HCT116 (cell line): ENCODE measurements around the gene ENGASE. TPM values are rescaled to one million over a fixed set of nuclear protein-coding genes. Genes with fewer than 3 reads are reported as not detected.

Experiments
- ATAC-seq: fragments of 200-7000 bp; cut with Tn5 transposase; 2 replicates; pipeline ENCODE4 v1.9.1; 2020; ENCODE audit warnings: mild to moderate bottlenecking, moderate library complexity
- BruUV-seq: library from RNA; stranded (reverse); fragments of 400-500 nt; replicated peaks from 2 replicates; lab custom pipeline; 2021; lab: Mats Ljungman, UMichigan
- CTCF ChIA-PET: fragments of 300-600 bp; sonication (Branson Sonifier 250); formaldehyde crosslinking; loops from one replicate; lab custom pipeline; 2021; ENCODE audit warnings: antibody characterized with exemption; lab: Charles Lee
- POLR2A ChIA-PET: fragments of 300-600, 350-600 bp; sonication (Branson Sonifier 250); formaldehyde crosslinking; loops from one replicate; lab custom pipeline; 2021; ENCODE audit warnings: antibody characterized with exemption; lab: Charles Lee
- RAD21 ChIA-PET, 2 experiments: fragments of 300-600 bp; sonication (Branson Sonifier 250); formaldehyde crosslinking; loops; one replicate each; lab custom pipeline; 2023; ENCODE audit warnings: low total read pairs in 2 of 2; ENCODE audit not compliant: uncharacterized antibody in 2 of 2, unreplicated experiment in 2 of 2, low non-redundant PET in 1 of 2; lab: Charles Lee
- DNase-seq: peaks from one replicate; pipeline ENCODE4 v3.0.0-alpha.2; 2010; ENCODE audit warnings: low read depth, low spot score
- H2AFZ ChIP-seq: fragments of 200-600 bp; shearing (Covaris generic), sonication (generic); 2 replicates; pipeline ENCODE4 v1.6.1; 2017; ENCODE audit warnings: low read depth, mixed run types, mixed read lengths, antibody characterized with exemption, low read length; ENCODE audit not compliant: poor library complexity, severe bottlenecking
- H3K27ac ChIP-seq: 2 replicates; pipeline ENCODE4 v1.5.1; 2012; ENCODE audit warnings: low read depth, low read length
- H3K27me3 ChIP-seq: fragments of 200-600 bp; sonication (generic); 2 replicates; pipeline ENCODE4 v1.6.1; 2016; ENCODE audit warnings: mixed run types, low read length, mixed read lengths; ENCODE audit not compliant: insufficient read depth
- H3K36me3 ChIP-seq, 2 experiments: fragments of 200-500 bp in 1 of 2; fragments of 200-600 bp in 1 of 2; sonication (Bioruptor generic) in 1 of 2; sonication (generic) in 1 of 2; 2 replicates each; pipeline versions ENCODE4 v1.5.1 to v1.6.1; 2014 to 2016; ENCODE audit warnings: low read length in 2 of 2, inconsistent platforms in 1 of 2, mixed read lengths in 1 of 2, mixed run types in 1 of 2; ENCODE audit not compliant: insufficient read depth in 2 of 2, control insufficient read depth in 1 of 2
- H3K4me1 ChIP-seq, 2 experiments: fragments of 200-600 bp in 1 of 2; sonication (generic) in 1 of 2; 2 replicates each; pipeline versions ENCODE4 v1.5.1 to v1.6.1; 2012 to 2017; ENCODE audit warnings: low read length in 2 of 2, inconsistent platforms in 1 of 2, mild to moderate bottlenecking in 1 of 2, mixed read lengths in 1 of 2, mixed run types in 1 of 2, moderate library complexity in 1 of 2; ENCODE audit not compliant: insufficient read depth in 2 of 2, control insufficient read depth in 1 of 2
- H3K4me2 ChIP-seq: fragments of 200-600 bp; sonication (generic); 2 replicates; pipeline ENCODE4 v1.6.1; 2017; ENCODE audit warnings: mixed run types, low read length, mixed read lengths
- H3K4me3 ChIP-seq, 2 experiments: fragments of 200-600 bp in 1 of 2; sonication (generic) in 1 of 2; replicated peaks in 1 of 2; 2 replicates each; pipeline ENCODE4 v1.5.1; 2011 to 2016; ENCODE audit warnings: low read length in 2 of 2, control low read depth in 1 of 2, low read depth in 1 of 2, mild to moderate bottlenecking in 1 of 2, mixed read lengths in 1 of 2, mixed run types in 1 of 2
- H3K79me2 ChIP-seq: fragments of 200-600 bp; sonication (generic); 2 replicates; pipeline ENCODE4 v1.6.1; 2017; ENCODE audit warnings: mild to moderate bottlenecking, mixed run types, low read length, moderate library complexity, mixed read lengths; ENCODE audit not compliant: insufficient read depth
- H3K9ac ChIP-seq: fragments of 200-600 bp; sonication (generic); 2 replicates; pipeline ENCODE4 v1.6.1; 2016; ENCODE audit warnings: low read length, mixed read lengths
- H3K9me2 ChIP-seq: fragments of 200-600 bp; sonication (generic), shearing (Covaris generic); 2 replicates; pipeline ENCODE4 v1.6.1; 2017; ENCODE audit warnings: mixed run types, mild to moderate bottlenecking, moderate library complexity; ENCODE audit not compliant: insufficient read depth
- H3K9me3 ChIP-seq, 2 experiments: fragments of 200-500 bp in 1 of 2; fragments of 200-600 bp in 1 of 2; sonication (Bioruptor generic) in 1 of 2; sonication (generic) in 1 of 2; 2 replicates each; pipeline ENCODE4 v1.6.1; 2014 to 2017; ENCODE audit warnings: low read length in 2 of 2, mixed read lengths in 2 of 2, inconsistent platforms in 1 of 2, low read depth in 1 of 2, mild to moderate bottlenecking in 1 of 2, mixed run types in 1 of 2, moderate library complexity in 1 of 2; ENCODE audit not compliant: control insufficient read depth in 1 of 2, insufficient read depth in 1 of 2
- H4K20me1 ChIP-seq: fragments of 200-600 bp; sonication (generic), shearing (Covaris generic); 2 replicates; pipeline ENCODE4 v1.6.1; 2017; ENCODE audit warnings: mixed run types, mild to moderate bottlenecking, moderate library complexity; ENCODE audit not compliant: insufficient read depth
- EGR1 ChIP-seq: IDR thresholded peaks from 2 replicates; pipeline ENCODE4 v1.6.1; 2012; ENCODE audit warnings: low read depth
- ELF1 ChIP-seq: IDR thresholded peaks from 2 replicates; pipeline ENCODE4 v1.6.1; 2012; ENCODE audit warnings: low read depth, borderline replicate concordance
- POLR2A ChIP-seq: IDR thresholded peaks from 2 replicates; pipeline ENCODE4 v1.7.0; 2011; ENCODE audit warnings: borderline replicate concordance; ENCODE audit not compliant: insufficient read depth, insufficient read length; ENCODE audit errors: extremely low read depth
- SP1 ChIP-seq: IDR thresholded peaks from 2 replicates; pipeline ENCODE4 v1.6.1; 2012; ENCODE audit warnings: low read depth
- ZFX ChIP-seq: fragments of 450-650 bp; IDR thresholded peaks from 2 replicates; pipeline ENCODE4 v1.6.1; 2017
- intact Hi-C: fragments of 100-400 bp; cut with micrococcal nuclease; formaldehyde crosslinking; loops from 2 replicates; pipeline ENCODE4 v1.10.0; 2022
- total RNA-seq: library from RNA; stranded (reverse); gene quantifications from one replicate; pipeline ENCODE4 v1.2.1, GENCODE V29; 2021; ENCODE audit not compliant: unreplicated experiment
- TF ChIP-seq, protein P1 (sequence below): IDR thresholded peaks from 2 replicates; pipeline ENCODE4 v1.6.1; 2012

ENGASE gene
- total RNA-seq, 1 experiment from 2014 or later: 54.2 TPM

DNA sequence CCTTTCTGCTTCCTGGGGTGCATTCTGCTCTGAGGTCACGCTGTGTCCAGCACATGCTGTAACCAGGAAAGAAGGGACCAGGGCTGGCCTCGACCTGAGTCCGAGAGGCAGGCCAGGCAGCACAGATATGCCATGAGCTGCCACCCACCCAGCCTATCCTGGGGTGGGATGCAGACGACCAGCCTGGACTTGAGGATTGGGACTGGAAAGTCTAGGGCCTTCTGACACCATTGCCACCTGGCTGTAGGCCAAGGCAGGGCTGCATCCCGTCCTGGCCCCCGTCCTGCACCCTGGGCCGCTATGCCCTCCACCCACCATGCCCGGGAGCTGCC, 14.3 kb downstream of the ENGASE start:
- ATAC-seq (no peak), DNase-seq (no peak)
- H4K20me1 ChIP-seq: no peaks in the 10 kb centered on the region
- RAD21 ChIA-PET: interaction anchor here in 1 of 2 experiments (2.4 kb wide), 1 partner anchor 303 kb away, joined by 10 read pairs; no protein-coding TSS in a partner anchor
- POLR2A ChIA-PET: no interaction called here
- H3K4me2 ChIP-seq: no peak overlapping the region
- TF ChIP-seq SP1: no peak
- no peak overlapping the region for H3K27ac ChIP-seq
- CTCF ChIA-PET: interaction anchor here (5.4 kb wide), 1 partner anchor 303 kb away, joined by 126 read pairs; no protein-coding TSS in a partner anchor
- H3K9ac ChIP-seq: no peak overlapping the region
- H2AFZ ChIP-seq: no peak overlapping the region
- H3K4me1 ChIP-seq: no peaks in the 10 kb centered on the region
- intact Hi-C loops: loop anchor here (5.0 kb wide), 1 partner anchor 88 kb away; no protein-coding TSS in a partner anchor
- H3K4me3 ChIP-seq: no peak overlapping the region
- H3K36me3 ChIP-seq: peaks cover under 1 to 8% of the 10 kb centered on the region in 2 experiments; a peak in 3 of 4 replicates
- no peaks in the 10 kb centered on the region for H3K79me2 ChIP-seq
- no peaks in the 10 kb centered on the region for H3K9me2 ChIP-seq
- no TSS peak for BruUV-seq
- H3K27me3 ChIP-seq: no peaks in the 10 kb centered on the region
- H3K9me3 ChIP-seq: no peaks in the 10 kb centered on the region

DNA sequence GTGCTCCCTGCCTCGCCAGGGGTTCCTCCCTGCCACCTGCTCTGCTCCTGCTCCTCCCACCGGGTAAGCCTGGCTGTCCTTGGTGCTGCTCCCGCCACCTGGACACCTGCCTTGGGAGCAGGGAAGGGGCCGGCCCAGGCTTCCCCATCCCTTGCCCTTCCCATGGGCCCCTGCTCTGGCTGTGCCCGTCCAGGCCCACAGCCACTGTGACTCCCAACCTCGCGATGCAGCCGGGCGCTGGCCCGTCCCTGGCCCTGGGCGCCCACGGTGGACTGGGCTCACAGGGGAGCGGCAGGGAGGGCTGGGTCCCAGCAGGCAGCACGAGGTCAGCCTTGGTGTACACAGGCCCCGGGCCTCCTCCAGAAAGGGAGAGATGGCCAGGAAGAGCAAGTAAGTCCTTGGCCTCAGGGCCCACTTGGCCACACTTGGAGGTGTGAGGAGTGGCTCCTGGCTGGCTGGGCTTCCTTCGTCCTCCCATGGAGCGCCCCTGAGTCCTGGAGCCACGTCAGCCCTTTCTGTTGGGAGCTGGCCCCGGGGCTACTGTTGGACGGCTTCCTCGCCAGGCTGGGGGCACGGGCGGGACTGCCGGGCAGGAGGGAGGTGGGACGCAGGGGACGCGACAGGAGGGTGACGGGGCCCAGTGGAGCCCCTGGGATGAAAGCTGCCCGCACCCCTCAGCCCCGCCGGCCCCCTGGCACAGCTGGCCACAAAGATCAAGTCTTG, 15.3 kb downstream of the ENGASE start:
- ATAC-seq (no peak), DNase-seq (no peak)
- Histone ChIP-seq H3K9ac (no peak overlapping the region), H3K4me3 (no peak overlapping the region), H2AFZ (no peak overlapping the region), H3K9me3 (no peaks in the 10 kb centered on the region), H4K20me1 (no peaks in the 10 kb centered on the region), H3K4me2 (no peak overlapping the region), H3K27me3 (no peaks in the 10 kb centered on the region), H3K9me2 (no peaks in the 10 kb centered on the region), H3K4me1 (no peaks in the 10 kb centered on the region), H3K36me3 (peaks cover 0 to 3% of the 10 kb centered on the region in 2 experiments; a peak in 1 of 4 replicates), H3K79me2 (no peaks in the 10 kb centered on the region), H3K27ac (no peak overlapping the region)
- intact Hi-C loops: loop anchor here (5.0 kb wide), 1 partner anchor 87 kb away; no protein-coding TSS in a partner anchor
- POLR2A ChIA-PET: interaction anchor here (0.5 kb wide), 1 partner anchor 1996 kb away, joined by 3 read pairs; no protein-coding TSS in a partner anchor
- BruUV-seq: no TSS peak
- RAD21 ChIA-PET: no interaction called here
- TF ChIP-seq POLR2A: no peak
- TF ChIP-seq, protein P1, sequence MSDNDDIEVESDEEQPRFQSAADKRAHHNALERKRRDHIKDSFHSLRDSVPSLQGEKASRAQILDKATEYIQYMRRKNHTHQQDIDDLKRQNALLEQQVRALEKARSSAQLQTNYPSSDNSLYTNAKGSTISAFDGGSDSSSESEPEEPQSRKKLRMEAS: no peak
- no peak for TF ChIP-seq ZFX
- no peak for TF ChIP-seq ELF1
- TF ChIP-seq EGR1: no peak
- CTCF ChIA-PET: interaction anchor here (0.5 to 5.4 kb wide), 2 partner anchors 29 to 302 kb away, joined by 3 to 126 read pairs; no protein-coding TSS in a partner anchor
